Mucosa of descending colon (tissue), 3 donors: ENCODE data around the gene METTL16. TPM values are rescaled to one million over a fixed set of nuclear protein-coding genes. Genes with fewer than 3 reads are reported as not detected.

Experiments
- ATAC-seq: fragments of 200-7000 bp; cut with Tn5 transposase; one replicate; pipeline ENCODE4 v1.9.1; 2020; ENCODE audit warnings: mild to moderate bottlenecking, moderate library complexity
- DNase-seq, 3 donors: peaks; one replicate each; pipeline ENCODE4 v3.0.0-alpha.2; 2020
- H3K36me3 ChIP-seq: fragments of 200-600 bp; one replicate; pipeline ENCODE4 v1.8.0; 2021; ENCODE audit warnings: low read depth, mild to moderate bottlenecking
- H3K4me1 ChIP-seq: fragments of 200-600 bp; one replicate; pipeline ENCODE4 v1.8.0; 2021; ENCODE audit warnings: low read depth, mild to moderate bottlenecking
- H3K4me3 ChIP-seq: fragments of 200-600 bp; one replicate; pipeline ENCODE4 v1.8.0; 2021; ENCODE audit warnings: mild to moderate bottlenecking
- H3K9me3 ChIP-seq: fragments of 200-600 bp; one replicate; pipeline ENCODE4 v1.8.0; 2021; ENCODE audit warnings: mild to moderate bottlenecking
- intact Hi-C, 2 donors: fragments of 100-400 bp; cut with DNase I in 1 of 2; cut with micrococcal nuclease in 1 of 2; formaldehyde crosslinking; loops; one replicate each; pipeline versions ENCODE4 v1.11.0 to v1.11.1; 2022; cut with DNase I, micrococcal nuclease
- total RNA-seq, 3 donors: library from RNA; stranded (reverse); fragmentation: NEBNext Ultra II Directional in 2 of 3; extraction: Animal tissue kit (Norgen Biotek cat#: 25700) in 2 of 3; gene quantifications; one replicate each; pipeline versions ENCODE4 v1.2.1 to v1.2.4, GENCODE V29; 2021 to 2023
- TF ChIP-seq, protein P1 (sequence below): fragments of 200-600 bp; IDR thresholded peaks from one replicate; pipeline ENCODE4 v1.8.0; 2022; ENCODE audit warnings: antibody characterized with exemption, mild to moderate bottlenecking
- donor health status: DM: no; HTN: no; CAD: no; lungs with moderate emphysema.
- donor health status: DM: no; HTN: no; CAD: no.
- donor health status: DM: no; HTN: yes; CAD: no.

METTL16 gene
- total RNA-seq, 3 donors from 2014 or later: 16.2 to 30.7 (median 19.9) TPM

DNA sequence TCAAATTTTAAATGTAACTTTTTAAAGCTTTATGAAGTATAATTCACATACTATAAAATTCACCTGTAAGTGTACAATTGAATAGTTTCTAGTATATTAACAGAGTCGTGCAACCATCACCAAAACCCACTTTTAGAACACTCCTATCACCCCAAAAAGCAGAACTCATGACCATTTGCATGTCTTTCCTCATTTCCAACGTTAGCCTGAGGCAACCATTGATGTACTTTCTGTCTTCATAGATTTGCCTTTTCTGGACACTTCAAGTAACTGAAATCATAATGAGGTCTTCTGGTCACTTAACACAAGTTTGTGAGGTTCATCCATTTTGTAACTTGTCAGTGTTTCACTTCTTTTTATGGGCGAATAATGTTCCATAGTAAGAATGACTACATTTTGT is 33.2 kb downstream of the METTL16 start:
- H3K36me3 ChIP-seq: no peaks in the 10 kb centered on the region
- H3K9me3 ChIP-seq: no peaks in the 10 kb centered on the region
- intact Hi-C loops: no loop called here
- no peak for ATAC-seq
- DNase-seq: no peak
- H3K4me1 ChIP-seq: no peaks in the 10 kb centered on the region
- TF ChIP-seq, protein P1, sequence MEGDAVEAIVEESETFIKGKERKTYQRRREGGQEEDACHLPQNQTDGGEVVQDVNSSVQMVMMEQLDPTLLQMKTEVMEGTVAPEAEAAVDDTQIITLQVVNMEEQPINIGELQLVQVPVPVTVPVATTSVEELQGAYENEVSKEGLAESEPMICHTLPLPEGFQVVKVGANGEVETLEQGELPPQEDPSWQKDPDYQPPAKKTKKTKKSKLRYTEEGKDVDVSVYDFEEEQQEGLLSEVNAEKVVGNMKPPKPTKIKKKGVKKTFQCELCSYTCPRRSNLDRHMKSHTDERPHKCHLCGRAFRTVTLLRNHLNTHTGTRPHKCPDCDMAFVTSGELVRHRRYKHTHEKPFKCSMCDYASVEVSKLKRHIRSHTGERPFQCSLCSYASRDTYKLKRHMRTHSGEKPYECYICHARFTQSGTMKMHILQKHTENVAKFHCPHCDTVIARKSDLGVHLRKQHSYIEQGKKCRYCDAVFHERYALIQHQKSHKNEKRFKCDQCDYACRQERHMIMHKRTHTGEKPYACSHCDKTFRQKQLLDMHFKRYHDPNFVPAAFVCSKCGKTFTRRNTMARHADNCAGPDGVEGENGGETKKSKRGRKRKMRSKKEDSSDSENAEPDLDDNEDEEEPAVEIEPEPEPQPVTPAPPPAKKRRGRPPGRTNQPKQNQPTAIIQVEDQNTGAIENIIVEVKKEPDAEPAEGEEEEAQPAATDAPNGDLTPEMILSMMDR: no peak
- no peak overlapping the region for H3K4me3 ChIP-seq

DNA sequence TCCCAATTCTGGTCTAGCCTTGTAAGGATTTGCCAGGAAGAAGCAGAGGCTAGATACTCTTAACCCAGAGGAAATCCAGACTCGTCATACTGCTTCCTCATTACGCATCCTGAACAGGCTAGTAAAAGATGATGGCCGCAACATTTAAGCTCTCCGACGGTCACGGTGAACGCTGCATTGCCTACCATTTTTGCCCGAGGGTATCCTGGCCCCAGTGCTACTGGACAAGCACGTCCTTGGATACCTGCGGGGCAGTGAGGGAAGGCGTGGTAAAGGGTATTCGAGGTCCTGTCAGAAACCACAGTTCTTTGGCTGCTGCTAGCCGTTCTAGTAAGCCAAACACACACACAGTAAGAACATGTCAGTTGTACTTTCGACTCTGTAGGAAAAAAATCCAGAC is 36.6 kb downstream of the METTL16 start:
- intact Hi-C loops: no loop called here
- Histone ChIP-seq H3K4me1 (no peaks in the 10 kb centered on the region), H3K4me3 (no peak overlapping the region), H3K9me3 (no peaks in the 10 kb centered on the region), H3K36me3 (no peaks in the 10 kb centered on the region)
- DNase-seq (no peak), ATAC-seq (no peak)
- TF ChIP-seq, protein P1: no peak

DNA sequence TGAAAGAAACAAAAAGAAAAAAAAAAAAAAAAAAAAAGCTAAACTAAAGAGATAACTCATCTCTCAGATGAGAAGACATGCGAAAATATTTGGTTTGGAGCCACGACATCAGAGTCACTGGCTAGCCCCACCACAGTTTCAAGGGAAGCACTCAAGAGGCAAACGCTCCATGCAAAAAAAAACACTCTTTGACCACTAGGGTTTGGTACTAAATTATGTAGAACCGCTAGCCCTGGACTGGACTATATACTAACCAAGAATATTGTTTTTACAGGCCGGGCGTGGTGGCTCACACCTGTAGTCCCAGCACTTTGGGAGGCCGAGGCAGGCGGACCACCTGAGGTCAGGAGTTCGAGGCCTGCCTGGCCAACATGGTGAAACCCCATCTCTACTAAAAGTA is 37.3 kb downstream of the METTL16 start:
- ATAC-seq (no peak), DNase-seq (no peak)
- Histone ChIP-seq H3K9me3 (no peaks in the 10 kb centered on the region), H3K4me1 (no peaks in the 10 kb centered on the region), H3K36me3 (no peaks in the 10 kb centered on the region), H3K4me3 (no peak overlapping the region)
- TF ChIP-seq, protein P1: no peak
- intact Hi-C loops: no loop called here

DNA sequence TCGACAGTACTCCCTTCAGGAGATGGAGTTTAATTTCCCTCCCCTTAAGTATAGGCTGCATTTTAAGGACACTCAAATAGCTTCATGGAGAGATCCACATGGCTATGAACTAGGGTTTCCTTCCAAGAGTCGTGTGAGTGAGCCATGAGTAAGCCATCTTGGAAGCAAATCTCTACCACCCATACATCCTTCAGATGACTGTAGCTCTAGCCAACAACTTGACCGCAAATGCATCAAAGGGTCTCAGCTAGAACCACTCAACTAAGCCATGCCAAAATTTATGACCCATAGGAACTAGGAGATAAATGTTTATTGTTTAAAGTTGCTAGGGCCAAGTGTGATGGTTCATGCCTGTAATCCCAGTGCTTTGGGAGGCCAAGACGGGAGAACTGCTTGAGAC is 43.4 kb downstream of the METTL16 start:
- Histone ChIP-seq H3K4me3 (no peak overlapping the region), H3K9me3 (no peaks in the 10 kb centered on the region), H3K36me3 (no peaks in the 10 kb centered on the region), H3K4me1 (no peaks in the 10 kb centered on the region)
- no peak for DNase-seq
- ATAC-seq: no peak
- intact Hi-C loops: no loop called here
- TF ChIP-seq, protein P1: no peak

DNA sequence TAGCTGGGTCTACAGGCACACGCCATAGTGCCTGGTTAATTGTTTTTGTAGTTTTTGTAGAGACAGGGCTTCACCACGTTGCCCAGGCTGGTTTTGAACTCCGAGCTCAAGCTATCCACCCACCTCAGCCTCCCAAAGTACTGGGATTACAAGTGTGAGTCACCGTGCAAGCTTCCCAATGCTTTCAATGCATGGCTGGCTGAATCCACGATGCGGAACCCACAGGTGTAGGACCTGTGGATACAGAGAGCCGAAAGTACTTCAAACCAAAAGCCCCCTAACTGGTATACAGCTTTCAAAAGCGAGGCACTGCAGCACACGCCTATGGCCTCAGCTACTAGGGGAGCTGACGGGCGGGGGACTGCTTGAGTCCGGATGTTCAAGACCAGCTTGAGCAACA is 44.8 kb downstream of the METTL16 start:
- no peak for ATAC-seq
- DNase-seq: no peak
- intact Hi-C loops: no loop called here
- Histone ChIP-seq H3K9me3 (no peaks in the 10 kb centered on the region), H3K4me3 (no peak overlapping the region), H3K4me1 (no peaks in the 10 kb centered on the region), H3K36me3 (no peaks in the 10 kb centered on the region)
- TF ChIP-seq, protein P1: no peak

DNA sequence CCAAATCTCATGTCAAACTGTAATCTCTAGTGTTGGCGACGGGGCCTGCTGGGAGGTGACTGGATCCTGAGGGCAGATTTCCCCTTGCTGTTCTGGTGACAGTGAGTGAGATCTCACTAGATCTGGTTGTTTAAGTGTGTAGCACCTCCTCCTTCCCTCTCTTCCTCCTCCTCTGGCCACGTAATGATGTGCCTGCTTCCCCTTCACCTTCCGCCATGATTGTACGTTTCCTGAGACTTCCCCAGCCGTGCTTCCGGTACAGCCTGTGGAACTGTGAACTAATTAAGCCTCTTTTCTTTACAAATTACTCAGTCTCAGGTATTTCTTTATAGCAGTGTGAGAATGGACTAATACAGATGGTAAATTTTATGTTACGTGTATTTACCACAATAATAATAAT is 49.2 kb downstream of the METTL16 start:
- Histone ChIP-seq H3K4me3 (no peak overlapping the region), H3K9me3 (no peaks in the 10 kb centered on the region), H3K36me3 (no peaks in the 10 kb centered on the region), H3K4me1 (no peaks in the 10 kb centered on the region)
- ATAC-seq (no peak), DNase-seq (no peak)
- intact Hi-C loops: no loop called here
- TF ChIP-seq, protein P1: no peak
